Adrenal gland (tissue), 5 donors: ENCODE data around the gene BLMH.

Source experiments
- CTCF ChIP-seq, 6 experiments: fragments of 450-650 bp in 4 of 6; fragments of 200-600 bp in 2 of 6; sonication (generic) in 1 of 6; IDR thresholded peaks; 1 replicate in 5 of 6; 2 replicates in 1 of 6; pipeline versions ENCODE4 v1.5.1 to v1.8.0; 2016 to 2021; ENCODE audit warnings: antibody characterized with exemption in 6 of 6, mild to moderate bottlenecking in 2 of 6, moderate library complexity in 1 of 6
- POLR2A ChIP-seq, 2 donors: fragments of 450-650 bp; IDR thresholded peaks; one replicate each; pipeline ENCODE4 v1.6.1; 2017; ENCODE audit warnings: antibody characterized with exemption in 2 of 2, mild to moderate bottlenecking in 2 of 2, moderate library complexity in 1 of 2
- donor health status: DM: no; HTN: no; CAD: no.

GRCh38 chr17:30332057-30332542 is 40.4 kb upstream of the BLMH start:
- TF ChIP-seq POLR2A (IDR thresholded peaks at IDR 0.05) (no peak), CTCF (IDR thresholded peaks at IDR 0.05) (no peak)
